K562 (cell line): Measurements from ENCODE around the gene FOXN3. TPM values are rescaled to one million over a fixed set of nuclear protein-coding genes. Genes with fewer than 3 reads are reported as not detected.

ENCODE experiments used
- ATAC-seq: fragments of 200-7000 bp; cut with Tn5 transposase; 3 replicates; pipeline ENCODE4 v1.9.1; 2020; ENCODE audit warnings: moderate library complexity
- BruUV-seq: library from RNA; stranded (reverse); fragments of 400-500 nt; replicated peaks from 2 replicates; lab custom pipeline; 2021; lab: Mats Ljungman, UMichigan
- CTCF ChIA-PET: fragments of 300-600 bp; formaldehyde crosslinking; extraction: SDS; loops from one replicate; lab custom pipeline; 2021; ENCODE audit warnings: low intra/inter-chr PET ratio; lab: Yijun Ruan, JAX
- POLR2A ChIA-PET: fragments of 300-600, 350-650 bp; sonication (Branson Sonifier 250); formaldehyde crosslinking; extraction: SDS; loops from one replicate; lab custom pipeline; 2021; ENCODE audit warnings: antibody characterized with exemption, inconsistent platforms; lab: Yijun Ruan, JAX
- DNase-seq, 4 experiments: peaks; one replicate each; pipeline versions ENCODE4 v3.0.0 to v3.0.0-alpha.2; 2011 to 2018; ENCODE audit warnings: low spot score in 3 of 4, mixed read lengths in 3 of 4; ENCODE audit errors: extremely low read depth in 1 of 4
- FAIRE-seq: peaks from 2 replicates; lab custom pipeline; 2011; peaks lifted over from hg19 to GRCh38; lab: Jason Lieb, UNC
- H2AFZ ChIP-seq: 2 replicates; pipeline ENCODE4 v1.6.0; 2011; ENCODE audit warnings: low read depth, low read length, control low read depth, inconsistent platforms
- H3K27ac ChIP-seq: fragments of 200-600 bp; 3 replicates; pipeline ENCODE4 v1.8.0; 2011; ENCODE audit warnings: low read depth, mild to moderate bottlenecking, control low read depth, inconsistent platforms, low read length, moderate library complexity, mixed read lengths; ENCODE audit errors: extremely low read depth
- H3K27me3 ChIP-seq, 2 experiments: fragments of 300-600 bp in 1 of 2; 2 replicates in 1 of 2; 3 replicates in 1 of 2; pipeline versions ENCODE4 v1.6.0 to v1.8.0; 2011; ENCODE audit warnings: inconsistent platforms in 2 of 2, low read length in 2 of 2, mild to moderate bottlenecking in 1 of 2, mixed read lengths in 1 of 2, moderate library complexity in 1 of 2; ENCODE audit not compliant: control insufficient read depth in 2 of 2, insufficient read depth in 2 of 2
- H3K36me3 ChIP-seq: fragments of 300-600 bp; 3 replicates; pipeline ENCODE4 v1.8.0; 2011; ENCODE audit warnings: mild to moderate bottlenecking, low read length, inconsistent platforms; ENCODE audit not compliant: control insufficient read depth, insufficient read depth
- H3K4me1 ChIP-seq, 2 experiments: fragments of 200-600 bp in 1 of 2; replicated peaks in 1 of 2; 2 replicates in 1 of 2; 3 replicates in 1 of 2; pipeline versions ENCODE4 v1.5.1 to v1.8.0; 2011; ENCODE audit warnings: inconsistent platforms in 2 of 2, low read length in 2 of 2, mild to moderate bottlenecking in 1 of 2, mixed read lengths in 1 of 2, moderate library complexity in 1 of 2; ENCODE audit not compliant: control insufficient read depth in 2 of 2, insufficient read depth in 2 of 2
- H3K4me2 ChIP-seq: 2 replicates; pipeline ENCODE4 v1.6.1; 2011; ENCODE audit warnings: low read length, control low read depth, inconsistent platforms, mixed read lengths; ENCODE audit not compliant: insufficient read depth
- H3K4me3 ChIP-seq: fragments of 200-600 bp; sonication (generic), shearing (Covaris generic); 2 replicates; pipeline ENCODE4 v1.5.1; 2016; ENCODE audit warnings: control low read depth, inconsistent platforms
- H3K79me2 ChIP-seq: fragments of 200-600 bp; 3 replicates; pipeline ENCODE4 v1.8.0; 2011; ENCODE audit warnings: low read length, inconsistent platforms; ENCODE audit not compliant: control insufficient read depth, insufficient read depth
- H3K9ac ChIP-seq, 2 experiments: 2 replicates each; pipeline versions ENCODE4 v1.6.0 to v1.6.1; 2011; ENCODE audit warnings: low read depth in 2 of 2, low read length in 2 of 2, control low read depth in 1 of 2, inconsistent platforms in 1 of 2, mild to moderate bottlenecking in 1 of 2, mixed read lengths in 1 of 2; ENCODE audit not compliant: insufficient read depth in 1 of 2
- H3K9me1 ChIP-seq: one replicate; pipeline ENCODE4 v1.6.0; 2011; ENCODE audit warnings: inconsistent platforms, mild to moderate bottlenecking, low read length, moderate library complexity; ENCODE audit not compliant: control insufficient read depth, insufficient read depth
- H3K9me3 ChIP-seq: replicated peaks from 2 replicates; pipeline ENCODE4 v1.5.1; 2011; ENCODE audit warnings: low read depth, low read length, inconsistent platforms; ENCODE audit not compliant: control insufficient read depth, insufficient read depth
- H4K20me1 ChIP-seq: replicated peaks from 2 replicates; pipeline ENCODE4 v1.6.1; 2011; ENCODE audit warnings: low read length, inconsistent platforms, mixed read lengths; ENCODE audit not compliant: control insufficient read depth, insufficient read depth
- DLX4 ChIP-seq: fragments of 250-450 bp; sonication (Bioruptor Pico); IDR thresholded peaks from 2 replicates; pipeline ENCODE4 v1.6.1; 2021; ENCODE audit warnings: mild to moderate bottlenecking
- E2F8 ChIP-seq: fragments of 450-650 bp; IDR thresholded peaks from 2 replicates; pipeline ENCODE4 v1.7.1; 2018; ENCODE audit warnings: mild to moderate bottlenecking, low read depth; ENCODE audit not compliant: partially characterized antibody
- KDM5B ChIP-seq: fragments of 200-600 bp; sonication (generic); IDR thresholded peaks from 2 replicates; pipeline ENCODE4 v1.6.1; 2012; ENCODE audit warnings: low read depth, mild to moderate bottlenecking, moderate library complexity, low read length, control low read depth, inconsistent platforms; ENCODE audit not compliant: insufficient replicate concordance
- ZNF449 ChIP-seq: fragments of 250-450 bp; sonication (Bioruptor Pico); IDR thresholded peaks from 2 replicates; pipeline ENCODE4 v1.8.0; 2022; ENCODE audit warnings: moderate library complexity, mild to moderate bottlenecking, inconsistent platforms
- WGBS: fragments of 100-300 bp; shearing (Covaris generic); methylation state at CpG from one replicate; pipeline ENCODE4 v1.1.6; 2016; ENCODE audit warnings: low coverage, mixed read lengths; ENCODE audit not compliant: insufficient coverage; ENCODE audit errors: missing lambda C conversion rate; 5-methylcytosine and 5-hydroxymethylcytosine counted together
- in situ Hi-C: fragments of 300-500 bp; cut with MboI; formaldehyde crosslinking; loops from 4 replicates; pipeline ENCODE4 v1.15.0; 2018; ENCODE audit warnings: inconsistent platforms, mixed read lengths
- intact Hi-C: fragments of 100-400 bp; cut with micrococcal nuclease; formaldehyde crosslinking; loops from 2 replicates; pipeline ENCODE4 v1.14.2; 2022
- polyA plus RNA-seq, 8 experiments: library from polyadenylated mRNA; depleted of rRNA in 4 of 8; stranded (reverse) in 5 of 8; unstranded in 3 of 8; fragments of >200 nt; fragmentation: Nextera tagmentation in 2 of 8; fragmentation: Illumina TruSeq in 1 of 8; extraction: Ambion mirVana in 2 of 8; extraction: Trizol in 1 of 8; gene quantifications; 2 replicates each; pipeline versions ENCODE4 v1.2.1 to v1.2.3, GENCODE V29; 2011 to 2014; ENCODE audit warnings: inconsistent platforms in 1 of 8, missing spikeins in 1 of 8
- total RNA-seq, 7 experiments: library from RNA; depleted of rRNA in 6 of 7; stranded (reverse); fragments of >200 nt in 6 of 7; fragmentation: Illumina TruSeq in 2 of 7; extraction: Trizol in 2 of 7; gene quantifications; 2 replicates each; pipeline versions ENCODE4 v1.2.1 to v1.2.3, GENCODE V29; 2011 to 2021; ENCODE audit warnings: low replicate concordance in 1 of 7

The FOXN3 gene
- total and polyA plus RNA-seq, 9 of the 15 experiments (the other 6 are each of a cell fraction or from before 2014, with no cell fraction given): 0.07 to 1.3 (median 0.40) TPM

GRCh38 chr14:89444044-89444443 lies 27.0 kb upstream of the FOXN3 start:
- no peak for FAIRE-seq

More at GRCh38 chr14:89444044-89444443, 27.0 kb upstream of the FOXN3 start:
- Histone ChIP-seq H3K27ac (no peak overlapping the region), H3K4me1 (no peaks in the 10 kb centered on the region; a peak in 1 of 5 replicates), H3K9me1 (no peaks in the 10 kb centered on the region), H3K4me3 (no peak overlapping the region), H3K4me2 (no peak overlapping the region), H3K36me3 (no peaks in the 10 kb centered on the region), H4K20me1 (no peaks in the 10 kb centered on the region), H3K79me2 (no peaks in the 10 kb centered on the region), H3K9me3 (no peaks in the 10 kb centered on the region), H2AFZ (no peak overlapping the region), H3K27me3 (no peaks in the 10 kb centered on the region; a peak in 1 of 5 replicates), H3K9ac (no peak overlapping the region)
- POLR2A ChIA-PET: no interaction called here
- ATAC-seq: no peak
- BruUV-seq: no TSS peak
- intact Hi-C loops: no loop called here
- CTCF ChIA-PET: no interaction called here
- no CpG with 5 or more reads among the region's 3 CpGs for WGBS
- TF ChIP-seq DLX4 (no peak), KDM5B (no peak), E2F8 (no peak), ZNF449 (CRISPR knock-in tag) (no peak)
- no peak for DNase-seq
- in situ Hi-C loops: no loop called here
